ENCODE results near the gene RIOK1. TPM values are rescaled to one million over a fixed set of nuclear protein-coding genes. Genes with fewer than 3 reads are reported as not detected.
"Not testable (repeated sequence)": the region's sequence is repeated elsewhere in the genome, so short reads cannot be mapped to it uniquely, and the experiment has no call there.

The RIOK1 gene
- 51.8 TPM for polyA plus RNA-seq (2013, experiment 1 of 2)
- polyA plus RNA-seq (2013, experiment 2 of 2): 52.9 TPM

DNA sequence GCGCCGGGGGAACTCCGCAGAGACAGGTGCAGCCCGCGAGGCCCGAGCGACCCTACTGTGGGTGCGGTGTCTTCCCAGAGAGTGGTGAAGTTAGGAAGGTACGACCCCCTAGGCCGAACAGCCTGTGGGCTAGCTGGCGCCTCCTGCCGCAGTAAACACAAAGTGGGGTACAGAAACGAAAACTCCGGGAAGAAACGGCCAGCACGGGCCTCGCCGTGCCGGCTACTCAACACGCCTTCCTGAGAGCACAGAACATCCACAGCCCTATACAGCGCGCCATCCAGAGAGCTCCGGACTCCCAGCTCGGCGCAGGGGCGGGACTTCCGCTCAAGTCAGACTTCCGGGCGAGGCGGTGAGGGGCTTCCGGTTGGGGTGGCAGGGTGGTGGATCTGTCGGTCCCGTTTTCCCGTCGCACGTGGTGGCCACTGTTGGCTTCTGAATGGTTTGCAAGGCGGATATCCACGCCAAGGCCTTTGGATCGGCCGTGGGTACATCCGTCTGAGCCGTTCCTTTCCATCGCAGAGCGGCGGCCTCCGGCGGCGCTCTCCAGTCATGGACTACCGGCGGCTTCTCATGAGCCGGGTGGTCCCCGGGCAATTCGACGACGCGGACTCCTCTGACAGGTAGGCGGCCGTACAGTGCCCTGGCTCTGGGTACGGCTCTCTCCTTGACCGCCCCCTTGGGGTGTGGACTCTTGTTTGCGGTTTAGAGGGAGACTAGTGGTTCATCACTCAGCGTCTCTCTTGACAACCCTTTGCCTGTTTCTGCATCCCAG, at the start of gene RIOK1, which contains the start of gene CAGE1:
TSS of gene RIOK1 (plus strand) at position 358 of the 775 bp plus-strand sequence. CDS start at position 553, 195 bp downstream.
TSS of gene CAGE1 (minus strand) at position 292 of the 775 bp plus-strand sequence. CDS start 2,569 bp downstream, outside the sequence.
- no peak within 1 kb of the TSS for H2AK5ac ChIP-seq (ENCODE audit: low read length)
- H3K18ac ChIP-seq (ENCODE audit: low read length): peak within 1 kb of the TSS; percentile 43
- peak within 1 kb of the TSS; percentile 98 for H3K4me2 ChIP-seq (ENCODE audit: low read length)
- H3K56ac ChIP-seq (ENCODE audit: low read length): peak within 1 kb of the TSS; percentile 96
- H3K4me1 ChIP-seq (ENCODE audit: control insufficient read depth, low read depth, low read length): peaks cover 5% of the 10 kb centered on the region
- H3K4me3 ChIP-seq (ENCODE audit: low read length): peak within 1 kb of the TSS; percentile 88
- peaks cover 22% of the 10 kb centered on the region for H3K79me2 ChIP-seq (ENCODE audit: control insufficient read depth, insufficient read depth, low read length)
- H2BK120ac ChIP-seq (ENCODE audit: low read depth, low read length): no peak within 1 kb of the TSS
- peak; percentile 97 for DNase-seq
- H2BK15ac ChIP-seq (replicated peaks; ENCODE audit: low read depth): no peak within 1 kb of the TSS
- peak within 1 kb of the TSS; percentile 94 for H3K9ac ChIP-seq (ENCODE audit: low read length)
- no peaks in the 10 kb centered on the region for H3K27me3 ChIP-seq (ENCODE audit: insufficient read depth, low read length, poor library complexity)
- peak within 1 kb of the TSS; percentile 69 for H2BK5ac ChIP-seq (ENCODE audit: low read length)
- peak within 1 kb of the TSS; percentile 95 for H3K27ac ChIP-seq (ENCODE audit: low read depth, low read length)
- no peak within 1 kb of the TSS for H4K8ac ChIP-seq (ENCODE audit: low read depth, low read length)
- no peak within 1 kb of the TSS for H4K5ac ChIP-seq (ENCODE audit: low read length)
- peak within 1 kb of the TSS; percentile 10 for H3K4ac ChIP-seq (ENCODE audit: low read depth, low read length)
- H3K23ac ChIP-seq (ENCODE audit: low read length): peak within 1 kb of the TSS; percentile 85
- no CpG with 5 or more reads among the region's 62 CpGs for WGBS (ENCODE audit: extremely low coverage, insufficient coverage, low lambda C conversion rate)
- H3K36me3 ChIP-seq (ENCODE audit: control insufficient read depth, insufficient read depth, low read length): no peaks in the 10 kb centered on the region
- H3K79me1 ChIP-seq (ENCODE audit: low read length): peaks cover 10% of the 10 kb centered on the region

DNA sequence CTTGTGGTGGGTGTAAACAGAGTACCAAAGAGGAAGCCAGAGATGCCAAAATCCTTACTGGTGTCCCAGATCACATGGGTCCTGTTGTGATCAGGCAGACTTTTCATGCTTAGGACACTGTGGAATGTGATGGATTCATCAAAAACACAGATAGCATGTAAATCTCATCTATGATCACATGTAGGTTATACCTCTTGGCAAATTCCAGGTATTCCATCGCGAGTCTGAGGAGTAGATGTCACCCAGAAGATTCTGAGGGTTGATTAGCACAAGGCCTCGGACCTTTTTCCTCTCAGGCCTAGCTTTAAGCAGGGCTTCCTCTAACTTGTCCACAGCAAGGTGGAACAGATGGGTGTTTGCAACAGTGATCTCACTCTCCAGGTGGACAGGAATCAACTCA, 48.3 kb upstream of the RIOK1 start:
- DNase-seq: no peak
- H3K56ac ChIP-seq (ENCODE audit: low read length): no peak overlapping the region
- WGBS (ENCODE audit: extremely low coverage, insufficient coverage, low lambda C conversion rate): no CpG with 5 or more reads among the region's 3 CpGs
- H3K27me3 ChIP-seq (ENCODE audit: insufficient read depth, low read length, poor library complexity): no peaks in the 10 kb centered on the region
- H2AK5ac ChIP-seq (ENCODE audit: low read length): no peak overlapping the region
- H3K18ac ChIP-seq (ENCODE audit: low read length): no peak overlapping the region
- H4K5ac ChIP-seq (ENCODE audit: low read length): no peak overlapping the region
- H3K27ac ChIP-seq (ENCODE audit: low read depth, low read length): no peak overlapping the region
- no peaks in the 10 kb centered on the region for H3K4me1 ChIP-seq (ENCODE audit: control insufficient read depth, low read depth, low read length)
- H3K9ac ChIP-seq (ENCODE audit: low read length): no peak overlapping the region
- H3K23ac ChIP-seq (ENCODE audit: low read length): no peak overlapping the region
- no peak overlapping the region for H3K4me3 ChIP-seq (ENCODE audit: low read length)
- H4K8ac ChIP-seq (ENCODE audit: low read depth, low read length): no peak overlapping the region
- no peak overlapping the region for H3K4ac ChIP-seq (ENCODE audit: low read depth, low read length)
- no peaks in the 10 kb centered on the region for H3K79me2 ChIP-seq (ENCODE audit: control insufficient read depth, insufficient read depth, low read length)
- H3K36me3 ChIP-seq (ENCODE audit: control insufficient read depth, insufficient read depth, low read length): no peaks in the 10 kb centered on the region
- no peak overlapping the region for H2BK120ac ChIP-seq (ENCODE audit: low read depth, low read length)
- no peaks in the 10 kb centered on the region for H3K79me1 ChIP-seq (ENCODE audit: low read length)
- H2BK5ac ChIP-seq (ENCODE audit: low read length): no peak overlapping the region
- H2BK15ac ChIP-seq (replicated peaks; ENCODE audit: low read depth): no peak overlapping the region
- H3K4me2 ChIP-seq (ENCODE audit: low read length): no peak overlapping the region

DNA sequence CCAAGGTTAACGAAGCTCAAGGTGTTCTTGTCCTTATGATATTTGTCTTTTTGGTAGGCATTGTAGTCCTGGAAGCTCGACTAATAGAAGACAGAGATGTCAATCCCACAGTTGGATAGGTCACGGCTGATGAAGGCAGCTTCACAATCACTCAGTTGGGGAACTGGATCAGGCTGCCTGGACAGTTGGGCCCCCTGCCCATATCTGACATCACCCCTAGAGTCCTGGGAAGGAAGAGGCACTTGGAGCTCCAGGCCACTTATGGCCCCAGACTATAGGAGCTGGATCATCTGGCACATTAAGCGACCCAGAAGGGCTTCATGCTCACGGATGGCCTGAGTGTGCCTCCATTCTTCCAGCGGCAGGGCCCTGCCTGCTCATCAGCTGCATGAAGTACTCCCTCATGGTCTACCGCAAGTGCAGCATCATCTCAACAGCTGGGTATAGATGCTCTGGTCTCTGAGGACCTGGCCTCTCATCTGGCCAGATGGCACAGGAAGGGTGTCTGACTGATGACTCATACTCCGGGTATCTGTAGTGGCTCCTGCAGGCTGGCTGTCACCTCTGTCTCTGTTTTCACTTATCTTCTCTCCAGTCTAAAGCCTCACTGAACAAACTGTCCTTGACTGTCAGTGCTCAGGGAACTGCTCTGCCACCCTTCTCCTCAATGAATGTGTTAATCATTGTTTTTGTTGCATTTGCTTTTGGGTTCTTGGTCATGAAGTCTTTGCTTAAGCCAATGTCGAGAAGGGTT, 47.4 kb upstream of the RIOK1 start:
- no peak overlapping the region for H4K5ac ChIP-seq (ENCODE audit: low read length)
- no peak overlapping the region for H3K23ac ChIP-seq (ENCODE audit: low read length)
- no peaks in the 10 kb centered on the region for H3K4me1 ChIP-seq (ENCODE audit: control insufficient read depth, low read depth, low read length)
- H2BK5ac ChIP-seq (ENCODE audit: low read length): no peak overlapping the region
- H3K36me3 ChIP-seq (ENCODE audit: control insufficient read depth, insufficient read depth, low read length): no peaks in the 10 kb centered on the region
- no peak overlapping the region for H2AK5ac ChIP-seq (ENCODE audit: low read length)
- H3K4me2 ChIP-seq (ENCODE audit: low read length): no peak overlapping the region
- H3K79me2 ChIP-seq (ENCODE audit: control insufficient read depth, insufficient read depth, low read length): no peaks in the 10 kb centered on the region
- no peak overlapping the region for H3K4ac ChIP-seq (ENCODE audit: low read depth, low read length)
- no peak overlapping the region for H3K9ac ChIP-seq (ENCODE audit: low read length)
- H3K79me1 ChIP-seq (ENCODE audit: low read length): no peaks in the 10 kb centered on the region
- DNase-seq: peak; percentile 85
- H3K56ac ChIP-seq (ENCODE audit: low read length): no peak overlapping the region
- no peaks in the 10 kb centered on the region for H3K27me3 ChIP-seq (ENCODE audit: insufficient read depth, low read length, poor library complexity)
- no peak overlapping the region for H3K4me3 ChIP-seq (ENCODE audit: low read length)
- no peak overlapping the region for H3K18ac ChIP-seq (ENCODE audit: low read length)
- no peak overlapping the region for H3K27ac ChIP-seq (ENCODE audit: low read depth, low read length)
- H4K8ac ChIP-seq (ENCODE audit: low read depth, low read length): no peak overlapping the region
- H2BK120ac ChIP-seq (ENCODE audit: low read depth, low read length): no peak overlapping the region
- WGBS (ENCODE audit: extremely low coverage, insufficient coverage, low lambda C conversion rate): no CpG with 5 or more reads among the region's 9 CpGs
- H2BK15ac ChIP-seq (replicated peaks; ENCODE audit: low read depth): no peak overlapping the region

DNA sequence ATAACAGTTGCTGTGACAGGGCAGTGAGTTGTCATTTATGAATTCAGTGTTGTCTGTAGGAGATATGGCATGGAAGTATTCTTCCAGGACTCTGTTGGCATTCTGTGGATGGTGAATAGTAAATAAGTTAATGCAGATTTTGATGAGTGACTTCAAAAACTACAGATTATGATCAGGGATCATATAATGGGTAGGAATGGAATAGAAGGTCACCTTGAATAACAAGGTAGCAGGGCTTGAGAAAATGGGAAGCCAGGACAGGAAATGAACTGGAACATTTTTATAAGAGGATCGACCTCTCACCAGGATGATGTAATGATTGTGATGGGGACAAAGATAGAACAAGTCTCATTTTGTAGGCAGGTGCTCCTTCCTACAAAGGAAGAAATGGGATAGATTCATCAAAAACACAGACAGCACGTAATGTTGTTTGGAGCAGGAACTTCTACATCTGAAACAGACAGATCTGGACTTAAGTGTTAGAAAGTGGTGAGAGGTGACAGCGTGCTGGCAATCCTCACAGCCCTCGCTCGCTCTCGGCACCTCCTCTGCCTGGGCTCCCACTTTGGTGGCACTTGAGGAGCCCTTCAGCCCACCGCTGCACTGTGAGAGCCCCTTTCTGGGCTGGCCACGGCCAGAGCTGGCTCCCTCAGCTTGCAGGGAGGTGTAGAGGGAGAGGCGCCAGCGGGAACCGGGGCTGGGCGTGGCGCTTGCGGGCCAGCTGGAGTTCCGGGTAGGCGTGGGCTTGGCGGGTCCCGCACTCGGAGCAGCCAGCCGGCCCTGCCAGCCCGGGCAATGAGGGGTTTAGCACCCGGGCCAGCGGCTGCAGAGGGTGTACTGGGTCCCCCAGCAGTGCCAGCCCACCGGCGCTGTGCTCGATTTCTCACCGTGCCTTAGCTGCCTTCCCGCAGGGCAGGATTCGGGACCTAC, 45.8 kb upstream of the RIOK1 start:
- H3K4ac ChIP-seq (ENCODE audit: low read depth, low read length): no peak overlapping the region
- no peak for DNase-seq
- WGBS (ENCODE audit: extremely low coverage, insufficient coverage, low lambda C conversion rate): no CpG with 5 or more reads among the region's 29 CpGs

DNA sequence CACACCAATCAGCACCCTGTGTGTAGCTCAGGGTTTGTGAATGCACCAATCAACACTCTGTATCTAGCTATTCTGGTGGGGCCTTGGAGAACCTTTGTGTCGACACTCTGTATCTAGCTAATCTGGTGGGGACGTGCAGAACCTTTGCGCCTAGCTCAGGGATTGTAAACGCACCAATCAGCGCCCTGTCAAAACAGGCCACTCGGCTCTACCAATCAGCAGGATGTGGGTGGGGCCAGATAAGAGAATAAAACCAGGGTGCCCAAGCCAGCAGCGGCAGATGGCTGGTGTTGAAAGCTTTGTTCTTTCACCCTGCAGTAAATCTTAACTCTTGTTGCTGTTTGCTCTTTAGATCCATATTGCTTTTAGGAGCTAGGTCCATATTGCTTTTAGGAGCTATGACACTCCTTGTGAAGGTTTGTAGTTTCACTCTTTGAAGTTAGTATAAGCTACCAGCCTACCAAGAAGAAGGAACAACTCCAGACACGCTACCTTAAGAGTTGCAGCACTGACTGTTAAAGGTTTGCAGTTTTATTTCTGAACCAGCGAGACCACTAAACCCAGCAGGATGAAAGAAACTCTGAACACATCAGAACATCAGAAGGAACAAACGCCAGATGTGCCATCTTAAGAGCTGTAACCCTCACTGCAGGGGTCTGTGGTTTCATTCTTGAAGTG, 44.7 kb upstream of the RIOK1 start:
- H3K4me1 ChIP-seq (ENCODE audit: control insufficient read depth, low read depth, low read length); H3K27ac ChIP-seq (ENCODE audit: low read depth, low read length); H3K4ac ChIP-seq (ENCODE audit: low read depth, low read length); H3K23ac ChIP-seq (ENCODE audit: low read length); H3K9ac ChIP-seq (ENCODE audit: low read length); H3K36me3 ChIP-seq (ENCODE audit: control insufficient read depth, insufficient read depth, low read length); H2BK5ac ChIP-seq (ENCODE audit: low read length); H2BK120ac ChIP-seq (ENCODE audit: low read depth, low read length); H2AK5ac ChIP-seq (ENCODE audit: low read length); H2BK15ac ChIP-seq (replicated peaks; ENCODE audit: low read depth); H3K27me3 ChIP-seq (ENCODE audit: insufficient read depth, low read length, poor library complexity); H3K18ac ChIP-seq (ENCODE audit: low read length); H3K4me2 ChIP-seq (ENCODE audit: low read length); H3K56ac ChIP-seq (ENCODE audit: low read length); H4K5ac ChIP-seq (ENCODE audit: low read length); H4K8ac ChIP-seq (ENCODE audit: low read depth, low read length); DNase-seq; H3K4me3 ChIP-seq (ENCODE audit: low read length); H3K79me1 ChIP-seq (ENCODE audit: low read length); H3K79me2 ChIP-seq (ENCODE audit: control insufficient read depth, insufficient read depth, low read length): not testable (repeated sequence)
- no CpG with 5 or more reads among the region's 10 CpGs for WGBS (ENCODE audit: extremely low coverage, insufficient coverage, low lambda C conversion rate)

More for the DNA sequence above, 45.8 kb upstream of the RIOK1 start:
- Histone ChIP-seq H3K36me3 (ENCODE audit: control insufficient read depth, insufficient read depth, low read length) (no peaks in the 10 kb centered on the region), H3K4me3 (ENCODE audit: low read length) (no peak overlapping the region), H2BK15ac (replicated peaks; ENCODE audit: low read depth) (no peak overlapping the region), H2BK120ac (ENCODE audit: low read depth, low read length) (no peak overlapping the region), H3K56ac (ENCODE audit: low read length) (no peak overlapping the region), H3K4me2 (ENCODE audit: low read length) (no peak overlapping the region), H3K27ac (ENCODE audit: low read depth, low read length) (no peak overlapping the region), H3K18ac (ENCODE audit: low read length) (no peak overlapping the region), H4K8ac (ENCODE audit: low read depth, low read length) (no peak overlapping the region), H3K79me1 (ENCODE audit: low read length) (no peaks in the 10 kb centered on the region), H3K27me3 (ENCODE audit: insufficient read depth, low read length, poor library complexity) (no peaks in the 10 kb centered on the region), H3K9ac (ENCODE audit: low read length) (no peak overlapping the region), H3K79me2 (ENCODE audit: control insufficient read depth, insufficient read depth, low read length) (no peaks in the 10 kb centered on the region), H4K5ac (ENCODE audit: low read length) (no peak overlapping the region), H3K23ac (ENCODE audit: low read length) (no peak overlapping the region), H2BK5ac (ENCODE audit: low read length) (no peak overlapping the region), H3K4me1 (ENCODE audit: control insufficient read depth, low read depth, low read length) (peaks cover 2% of the 10 kb centered on the region), H2AK5ac (ENCODE audit: low read length) (no peak overlapping the region)
